Left renal pelvis (tissue), 4 donors: ENCODE results near the gene GNGT2. TPM values are rescaled to one million over a fixed set of nuclear protein-coding genes. Genes with fewer than 3 reads are reported as not detected.

ENCODE experiments used
- DNase-seq, 4 donors: peaks; one replicate each; pipeline ENCODE4 v3.0.0-alpha.2; 2013; ENCODE audit warnings: low read depth in 4 of 4, low spot score in 3 of 4
- polyA plus RNA-seq, 4 donors: library from polyadenylated mRNA; unstranded; fragments of 120-200 nt; gene quantifications; one replicate each; pipeline ENCODE4 v1.2.1, GENCODE V29; 2013; ENCODE audit not compliant: insufficient read length in 4 of 4

Gene GNGT2
- 1 to 10 TPM; 1.5 to 2.0 (median 1.7) TPM for polyA plus RNA-seq

DNA sequence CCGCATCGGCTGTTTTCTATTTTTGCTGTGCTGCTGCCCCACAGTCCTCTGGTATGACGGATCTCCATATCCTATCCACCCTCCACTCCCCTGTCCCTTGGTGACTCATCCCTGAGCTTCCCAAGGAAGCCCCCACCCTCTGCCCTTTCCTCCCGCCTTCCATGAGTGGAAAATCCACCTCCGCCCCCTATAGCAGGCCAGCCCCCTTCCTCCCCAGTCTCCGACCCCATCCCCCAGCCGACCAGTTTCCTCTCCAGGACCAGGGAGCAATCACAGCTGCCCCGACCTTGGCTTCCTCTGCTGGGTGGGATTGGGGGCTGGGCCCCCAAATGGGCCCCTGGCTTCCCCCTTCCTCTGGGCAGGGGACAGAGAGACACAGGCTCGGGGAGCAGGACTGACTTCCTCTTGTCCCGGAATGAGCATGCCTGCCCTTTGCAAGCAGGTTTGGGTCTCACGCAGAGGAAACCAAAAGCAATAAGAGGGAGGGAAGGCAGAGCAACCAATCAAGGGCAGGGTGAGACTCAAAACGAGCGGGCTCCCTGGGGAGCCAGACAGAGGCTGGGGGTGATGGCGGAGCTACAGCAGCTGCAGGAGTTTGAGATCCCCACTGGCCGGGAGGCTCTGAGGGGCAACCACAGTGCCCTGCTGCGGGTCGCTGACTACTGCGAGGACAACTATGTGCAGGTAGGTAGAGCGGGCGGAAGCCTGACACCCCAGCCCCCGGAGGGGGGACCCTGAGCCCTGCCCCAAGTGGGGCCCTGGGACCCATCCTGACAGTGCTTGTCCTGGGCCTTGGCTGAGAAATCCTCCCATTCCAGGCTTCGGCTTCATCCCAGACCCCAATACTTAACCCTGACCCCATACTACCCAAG lies at the start of gene GNGT2, which contains the start of gene ABI3:
TSS of gene GNGT2 (minus strand) at position 417 of the 872 bp plus-strand sequence. CDS start 3,152 bp downstream, outside the sequence.
TSS of gene ABI3 (plus strand) at position 550 of the 872 bp plus-strand sequence. CDS start at position 568, 18 bp downstream.
- DNase-seq: no peak

DNA sequence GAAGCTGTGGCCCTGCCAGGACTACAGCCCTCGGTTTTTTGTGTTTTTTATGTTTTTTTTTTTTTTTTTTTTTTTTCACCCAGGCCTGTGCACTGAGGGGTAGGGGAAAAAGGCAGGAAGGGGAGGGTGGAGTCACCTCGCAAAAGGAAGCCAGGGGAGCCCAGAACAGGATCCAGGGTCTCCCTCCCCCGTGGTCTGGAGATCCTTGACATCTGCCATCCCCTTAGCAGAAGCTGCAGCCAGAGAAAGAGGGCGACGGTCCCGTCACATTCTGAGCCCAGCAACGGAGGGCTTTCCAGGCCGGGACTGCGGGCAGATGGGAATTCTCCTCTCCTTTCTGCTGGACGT lies 49.3 kb upstream of the GNGT2 start:
- no peak for DNase-seq

GRCh38 chr17:49258394-49258793 lies 48.0 kb upstream of the GNGT2 start:
- no peak for DNase-seq

DNA sequence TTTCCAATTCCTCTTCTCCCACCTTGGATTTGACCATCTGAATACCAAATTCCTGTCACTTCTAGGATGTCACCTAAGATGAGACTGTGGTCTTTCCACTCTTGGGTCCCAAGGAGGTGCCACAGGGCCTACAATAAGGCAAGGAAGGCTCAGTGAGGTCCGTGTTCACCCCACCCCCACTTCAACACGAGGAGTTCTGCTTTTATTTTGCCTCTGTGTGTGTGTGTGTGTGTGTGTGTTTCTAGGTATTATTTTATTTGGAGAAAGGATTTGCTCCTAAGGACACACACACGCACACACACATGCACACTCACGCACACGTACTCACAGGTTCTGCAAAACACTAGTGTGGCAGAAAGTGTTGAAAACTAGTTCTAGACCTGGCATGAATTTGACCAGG lies 44.8 kb upstream of the GNGT2 start:
- no peak for DNase-seq

DNA sequence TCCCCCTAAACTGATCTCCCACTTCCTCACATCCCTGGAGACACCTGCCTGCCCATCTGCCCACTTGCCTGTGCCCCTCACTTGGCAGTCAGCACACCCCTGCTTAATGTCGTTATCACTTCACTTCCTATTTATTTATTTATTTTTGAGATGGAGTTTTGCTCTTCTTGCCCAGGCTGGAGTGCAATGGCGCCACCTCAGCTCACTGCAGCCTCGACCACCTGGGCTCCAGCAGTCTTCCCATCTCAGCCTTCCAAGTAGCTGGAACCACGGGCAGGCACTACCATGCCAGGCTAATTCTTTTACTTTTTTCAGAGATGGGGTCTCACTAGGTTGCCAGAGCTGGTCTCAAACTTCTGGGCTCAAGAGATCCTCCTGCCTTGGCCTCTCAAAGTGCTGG lies 43.7 kb upstream of the GNGT2 start:
- no peak for DNase-seq

GRCh38 chr17:49252148-49252695 lies 41.8 kb upstream of the GNGT2 start:
- DNase-seq: no peak

GRCh38 chr17:49249890-49250522 lies 39.6 kb upstream of the GNGT2 start:
- DNase-seq: no peak

DNA sequence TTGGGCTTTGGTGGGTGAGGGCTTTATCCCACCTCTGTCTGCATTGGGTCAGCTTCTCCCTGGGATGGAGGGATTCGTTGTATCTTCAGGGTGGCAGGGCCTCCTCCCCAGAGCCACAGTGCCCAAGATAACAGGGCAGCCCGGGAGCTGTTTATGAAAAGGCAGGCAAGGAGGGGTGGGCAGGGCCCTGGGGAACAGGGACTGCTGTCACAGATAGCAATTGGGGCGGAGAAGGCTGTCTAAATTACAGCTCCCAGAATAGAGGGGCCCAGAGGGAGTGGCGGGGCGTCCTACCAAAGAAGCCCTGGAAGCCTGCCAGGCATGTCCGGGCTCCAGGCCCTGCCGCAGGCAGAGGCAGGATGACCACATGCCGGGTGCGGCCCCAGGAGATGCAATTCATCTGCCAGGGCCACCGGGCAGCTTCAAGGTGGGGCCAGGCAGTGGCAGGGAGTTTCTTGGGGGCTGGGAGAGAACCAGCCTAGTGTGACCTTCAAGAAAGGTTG lies 39.0 kb upstream of the GNGT2 start:
- DNase-seq: no peak

DNA sequence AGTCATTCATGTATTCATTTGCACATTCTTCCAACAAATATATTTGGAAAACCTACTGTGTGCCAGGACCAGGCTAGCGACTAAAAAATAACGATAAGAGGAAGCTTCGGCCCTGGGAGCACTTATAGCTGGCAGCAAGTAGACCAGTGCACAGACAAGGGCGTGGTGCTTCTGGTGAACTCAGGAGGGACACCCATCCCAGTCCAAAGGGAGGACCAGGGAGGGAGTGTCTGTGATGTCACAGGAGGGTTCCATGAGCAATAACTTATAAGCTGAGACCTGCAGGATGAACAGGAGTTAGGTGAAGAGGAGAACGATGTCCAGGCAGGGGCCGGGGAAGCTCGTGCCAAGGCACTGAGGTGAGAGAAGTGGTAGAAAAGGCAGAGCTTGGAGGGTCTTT lies 37.6 kb upstream of the GNGT2 start:
- no peak for DNase-seq

DNA sequence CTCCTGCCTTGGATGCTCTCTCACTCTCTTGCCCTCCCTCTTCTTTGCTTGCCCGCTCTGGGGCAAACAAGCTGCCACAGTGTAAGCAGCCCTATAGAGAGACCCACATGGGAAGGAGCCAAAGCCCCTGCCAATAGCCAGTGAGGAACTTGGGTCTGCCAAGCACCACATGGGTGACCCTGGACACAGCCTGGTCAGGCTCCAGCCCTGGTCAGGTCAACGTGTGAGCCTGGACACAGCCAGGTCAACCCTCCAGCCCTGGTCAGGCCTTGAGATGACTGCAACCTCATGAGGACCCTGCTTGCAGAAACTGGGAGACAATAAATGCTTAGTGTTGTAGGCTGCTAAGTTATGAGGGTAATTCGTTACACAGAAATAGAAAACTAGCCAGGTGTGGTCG lies 34.5 kb upstream of the GNGT2 start:
- no peak for DNase-seq

GRCh38 chr17:49242813-49243212 lies 32.4 kb upstream of the GNGT2 start:
- no peak for DNase-seq

DNA sequence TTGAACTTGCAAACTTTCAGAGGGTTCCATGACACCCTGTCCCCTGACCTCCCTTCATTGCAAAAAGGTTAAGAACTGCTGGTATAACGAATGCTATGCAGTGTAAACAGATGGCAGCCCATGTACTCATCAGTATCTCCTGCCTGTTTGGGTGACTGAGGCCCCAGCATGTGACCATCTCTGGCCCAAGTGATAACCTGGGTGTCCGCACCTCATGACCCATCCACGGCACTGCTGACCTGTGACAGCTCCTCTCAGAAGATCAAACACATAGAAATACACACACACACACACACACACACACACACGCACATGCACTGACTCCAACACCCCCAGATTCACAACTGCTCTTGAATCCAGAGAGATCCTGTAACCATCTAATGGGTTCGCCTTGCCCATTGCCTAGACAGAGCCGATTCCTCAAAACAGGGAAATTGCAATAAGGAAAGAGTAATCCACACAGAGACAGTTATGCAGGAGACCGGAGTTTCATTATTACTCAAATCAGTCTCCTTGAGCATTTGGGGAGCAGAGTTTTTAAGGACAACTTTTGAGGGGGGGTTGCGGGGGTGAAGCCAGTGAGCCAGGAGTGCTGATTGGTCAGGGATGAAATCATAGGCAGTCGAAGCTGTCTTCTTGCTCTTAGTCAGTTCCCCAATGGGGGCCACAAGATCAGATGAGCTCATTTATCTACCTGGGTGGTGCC lies 31.5 kb upstream of the GNGT2 start:
- DNase-seq: no peak

DNA sequence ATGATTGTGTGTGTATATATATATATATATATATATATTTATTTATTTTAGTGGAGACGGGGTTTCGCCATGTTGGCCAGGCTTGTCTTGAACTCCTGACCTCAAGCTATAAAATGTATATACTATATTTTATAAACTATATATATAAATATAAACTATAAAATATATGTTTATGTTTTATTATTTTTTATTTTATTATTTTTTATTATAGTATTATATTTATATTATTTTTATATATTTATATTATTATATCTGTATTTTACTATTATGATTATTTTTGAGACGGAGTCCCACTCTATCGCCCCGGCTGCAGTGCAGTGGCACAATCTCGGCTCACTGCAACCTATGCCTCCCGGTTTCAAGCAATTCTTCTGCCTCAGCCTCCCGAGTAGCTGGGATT lies 30.7 kb upstream of the GNGT2 start:
- no peak for DNase-seq

GRCh38 chr17:49240619-49241018 lies 30.2 kb upstream of the GNGT2 start:
- no peak for DNase-seq

DNA sequence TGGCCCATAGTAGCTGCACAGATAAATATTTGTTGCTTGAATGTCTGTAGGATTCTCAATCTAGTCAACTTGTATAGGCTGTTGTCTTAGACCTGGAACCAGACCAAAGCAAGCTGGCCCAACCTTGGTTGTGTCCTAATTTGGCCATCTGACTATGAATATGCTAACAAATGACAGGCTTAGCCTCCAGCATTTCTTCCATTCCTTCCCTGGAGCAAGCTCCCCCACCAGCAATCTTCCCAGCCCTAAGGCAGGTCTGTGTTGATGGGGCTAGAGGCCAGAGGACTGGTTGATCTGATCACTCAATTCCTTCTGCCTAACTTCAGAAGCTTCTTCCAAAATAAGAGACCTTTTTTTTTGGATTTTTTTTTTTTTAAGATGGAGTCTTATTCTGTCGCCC lies 29.6 kb upstream of the GNGT2 start:
- no peak for DNase-seq

DNA sequence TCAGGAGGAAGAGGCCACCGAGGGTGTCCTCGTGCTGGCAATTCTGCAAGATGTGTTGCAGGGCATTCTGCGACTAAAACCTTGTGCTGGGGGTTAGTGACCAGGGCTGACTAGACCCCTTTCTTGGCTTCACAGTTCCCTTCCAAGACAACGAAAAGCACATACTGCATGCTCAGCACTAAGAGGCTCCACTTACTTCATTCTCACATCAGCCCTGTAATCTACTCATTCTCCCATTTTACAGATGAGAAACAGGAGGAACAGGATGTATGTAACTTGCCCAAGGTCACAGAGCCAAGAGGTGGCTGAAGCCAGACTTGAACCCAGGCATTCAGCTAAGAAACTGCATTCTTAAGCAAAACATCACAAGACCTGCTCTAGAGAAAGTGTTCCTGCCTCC lies 25.5 kb upstream of the GNGT2 start:
- DNase-seq: no peak

DNA sequence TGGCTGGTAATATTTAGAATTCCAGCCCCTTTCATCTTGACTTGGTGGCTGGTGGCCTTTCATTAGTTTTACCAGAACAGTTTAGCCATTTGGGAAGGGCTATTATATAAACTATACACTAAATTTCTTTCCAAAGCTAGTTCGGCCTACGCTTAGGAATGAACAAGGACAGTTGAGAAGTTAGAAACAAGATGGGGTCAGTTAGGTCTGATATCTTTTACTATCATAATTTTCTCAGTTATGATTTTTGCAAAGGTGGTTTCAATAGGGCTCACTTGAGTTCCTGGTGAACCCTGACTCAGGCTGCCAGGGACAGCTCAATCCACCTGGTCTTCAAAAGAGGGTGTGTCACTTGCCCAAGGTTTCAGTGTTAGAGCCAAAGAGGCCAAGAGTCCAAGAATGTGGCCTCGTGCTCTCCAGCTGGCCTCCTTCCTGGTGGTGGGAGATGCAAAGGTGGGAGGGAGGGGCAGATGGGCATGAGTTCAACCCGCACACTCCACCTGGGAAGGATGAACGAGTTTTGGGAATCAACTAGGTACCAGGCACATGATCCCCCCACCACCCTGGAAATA lies 24.2 kb upstream of the GNGT2 start:
- no peak for DNase-seq

- DNase-seq: no peak
Measured at GRCh38 chr17:49231563-49231894, 21.2 kb upstream of the GNGT2 start.

DNA sequence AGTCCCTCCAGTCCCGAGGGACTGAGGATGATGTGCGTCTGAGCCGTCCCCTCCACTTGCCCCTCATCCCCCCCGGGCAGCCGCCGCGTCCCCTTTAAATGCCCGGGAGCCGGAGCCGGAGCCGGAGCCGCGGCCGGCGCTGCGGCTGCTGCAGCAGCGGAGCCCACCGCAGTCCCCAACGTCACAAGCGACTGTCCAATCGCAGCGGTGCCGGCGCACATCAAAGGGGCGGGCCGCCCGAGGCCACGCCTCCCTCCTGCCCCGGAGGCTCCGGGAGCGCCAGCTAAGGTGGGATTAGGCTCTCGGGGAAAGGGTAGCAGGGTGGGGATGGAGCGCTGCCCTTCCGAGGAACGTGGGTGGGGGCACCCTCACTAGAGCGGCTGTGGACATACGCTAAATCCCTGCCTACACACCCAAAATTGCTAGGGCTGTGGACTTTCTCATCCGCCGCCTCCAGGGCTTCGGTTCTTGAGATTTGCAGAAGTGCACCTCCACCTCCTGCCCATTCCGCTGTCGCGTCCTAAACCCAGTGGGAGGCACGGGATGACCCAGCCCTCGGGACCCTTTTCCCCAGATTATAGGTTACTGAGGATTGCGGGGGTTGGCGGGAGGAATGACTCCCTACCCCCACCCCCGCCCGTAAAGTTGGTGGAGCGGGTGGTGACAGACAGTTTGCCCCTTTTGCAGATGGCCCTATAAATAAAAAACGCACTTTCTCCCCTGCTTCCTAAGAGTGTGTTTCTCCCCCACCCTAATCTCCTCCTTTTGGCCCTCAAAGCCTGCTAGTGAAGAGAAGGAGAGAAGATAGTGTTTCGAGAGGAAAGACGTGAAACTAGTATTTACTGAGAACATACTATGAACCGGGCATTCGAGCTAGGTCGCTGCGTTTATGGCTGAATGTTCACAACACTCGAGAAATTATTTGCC lies 20.5 kb upstream of the GNGT2 start, which contains the start of gene PHOSPHO1:
TSS of gene PHOSPHO1 (minus strand) at position 152 of the 927 bp plus-strand sequence. CDS start 4,096 bp downstream, outside the sequence.
- peak; percentile 61 to 79 (median 66) for DNase-seq
